ENCODE results near the gene PLXNA4.
"Not testable (repeated sequence)": the region's sequence is repeated elsewhere in the genome, so short reads cannot be mapped to it uniquely, and the experiment has no call there.

The PLXNA4 gene
- long read RNA-seq, donor 1, result 0 reads
- long read RNA-seq, donor 2, partial matches to known transcripts, result 0 of 1 reads
- long read RNA-seq, donor 2, other reads (novel, unspliced or antisense), result 0 of 1 reads
- long read RNA-seq, donor 3, result 0 reads
- long read RNA-seq, donor 4, result 0 reads
- long read RNA-seq, donor 5, result 0 reads
- long read RNA-seq, donor 6, result 0 reads
- long read RNA-seq, donor 7, result 0 reads
- long read RNA-seq, donor 8, partial matches to known transcripts, result 0 of 1 reads
- long read RNA-seq, donor 8, other reads (novel, unspliced or antisense), result 0 of 1 reads

GRCh38 chr7:132575982-132576720 is at the start of gene PLXNA4:
Gene PLXNA4, minus strand, starts transcription at chr7:132576470. Its CDS starts 67,777 bp downstream, at chr7:132508693.
- peak; percentile 73 for DNase-seq

- DNase-seq, result no peak
Measured at GRCh38 chr7:132625651-132626050, 49.4 kb upstream of the PLXNA4 start.

- DNase-seq, result no peak
Measured at GRCh38 chr7:132622081-132622480, 45.8 kb upstream of the PLXNA4 start.

GRCh38 chr7:132619967-132620366 is 43.7 kb upstream of the PLXNA4 start:
- no peak for DNase-seq

- no peak for DNase-seq
Measured at GRCh38 chr7:132618956-132619305, 42.7 kb upstream of the PLXNA4 start.

- DNase-seq, result no peak
Measured at GRCh38 chr7:132618271-132618955, 42.1 kb upstream of the PLXNA4 start.

GRCh38 chr7:132614428-132615318 is 38.4 kb upstream of the PLXNA4 start:
- peak; percentile 56 for DNase-seq

GRCh38 chr7:132613737-132614136 is 37.5 kb upstream of the PLXNA4 start:
- DNase-seq, result no peak

GRCh38 chr7:132610995-132611394 is 34.7 kb upstream of the PLXNA4 start:
- no peak for DNase-seq

- no peak for DNase-seq
Measured at GRCh38 chr7:132609906-132610520, 33.7 kb upstream of the PLXNA4 start.

GRCh38 chr7:132609222-132609621 is 33.0 kb upstream of the PLXNA4 start:
- DNase-seq, result no peak

- DNase-seq, result no peak
Measured at GRCh38 chr7:132608523-132608922, 32.3 kb upstream of the PLXNA4 start.

GRCh38 chr7:132607656-132608055 is 31.4 kb upstream of the PLXNA4 start:
- DNase-seq, result no peak

GRCh38 chr7:132604121-132604520 is 27.9 kb upstream of the PLXNA4 start:
- DNase-seq, result no peak

- no peak for DNase-seq
Measured at GRCh38 chr7:132603220-132603833, 27.1 kb upstream of the PLXNA4 start.

- no peak for DNase-seq
Measured at GRCh38 chr7:132601783-132602182, 25.5 kb upstream of the PLXNA4 start.

- no peak for DNase-seq
Measured at GRCh38 chr7:132596588-132596987, 20.3 kb upstream of the PLXNA4 start.

GRCh38 chr7:132594741-132595140 is 18.5 kb upstream of the PLXNA4 start:
- DNase-seq, result not testable (repeated sequence)

GRCh38 chr7:132592936-132593335 is 16.7 kb upstream of the PLXNA4 start:
- DNase-seq, result no peak

- DNase-seq, result no peak
Measured at GRCh38 chr7:132592231-132592920, 16.1 kb upstream of the PLXNA4 start.

- no peak for DNase-seq
Measured at GRCh38 chr7:132590162-132590561, 13.9 kb upstream of the PLXNA4 start.

All from right kidney (tissue), 9 donors.